B cell (primary cell): ENCODE measurements around the gene OTUD5.

Source experiments
- EZH2 ChIP-seq: IDR thresholded peaks from 2 replicates; pipeline ENCODE4 v1.6.1; 2012; ENCODE audit warnings: borderline replicate concordance, low read depth, mild to moderate bottlenecking, moderate library complexity, low read length; ENCODE audit not compliant: insufficient read depth, poor library complexity, severe bottlenecking
- TF ChIP-seq, protein P1 (sequence below): fragments of 200-600 bp; IDR thresholded peaks from one replicate; pipeline ENCODE4 v1.8.0; 2022; ENCODE audit warnings: antibody characterized with exemption, mild to moderate bottlenecking

DNA sequence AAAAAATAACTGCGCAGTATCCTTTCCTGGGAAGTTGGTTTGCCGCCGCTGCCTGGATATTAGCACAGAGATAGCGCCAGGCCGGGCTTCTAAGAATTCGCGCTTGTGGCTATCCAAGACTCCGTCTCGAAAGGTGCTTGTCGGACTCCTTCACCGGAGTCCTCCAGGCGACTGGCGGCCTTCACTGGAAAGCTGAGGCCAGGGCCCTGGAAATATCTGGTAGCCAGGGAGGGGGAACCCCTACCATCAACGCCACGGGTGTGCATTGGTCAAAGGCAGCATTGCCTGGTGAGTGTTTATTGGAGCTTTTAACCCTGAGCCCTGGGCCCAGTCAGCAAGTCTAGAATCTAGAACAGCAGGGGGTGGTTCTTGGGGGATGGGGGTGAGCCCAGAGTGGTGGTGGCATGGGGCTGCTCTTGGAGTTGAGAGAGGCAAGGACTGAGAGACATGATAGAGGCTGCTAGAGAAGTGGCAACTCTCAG, 38.0 kb downstream of the OTUD5 start:
- TF ChIP-seq, protein P1, sequence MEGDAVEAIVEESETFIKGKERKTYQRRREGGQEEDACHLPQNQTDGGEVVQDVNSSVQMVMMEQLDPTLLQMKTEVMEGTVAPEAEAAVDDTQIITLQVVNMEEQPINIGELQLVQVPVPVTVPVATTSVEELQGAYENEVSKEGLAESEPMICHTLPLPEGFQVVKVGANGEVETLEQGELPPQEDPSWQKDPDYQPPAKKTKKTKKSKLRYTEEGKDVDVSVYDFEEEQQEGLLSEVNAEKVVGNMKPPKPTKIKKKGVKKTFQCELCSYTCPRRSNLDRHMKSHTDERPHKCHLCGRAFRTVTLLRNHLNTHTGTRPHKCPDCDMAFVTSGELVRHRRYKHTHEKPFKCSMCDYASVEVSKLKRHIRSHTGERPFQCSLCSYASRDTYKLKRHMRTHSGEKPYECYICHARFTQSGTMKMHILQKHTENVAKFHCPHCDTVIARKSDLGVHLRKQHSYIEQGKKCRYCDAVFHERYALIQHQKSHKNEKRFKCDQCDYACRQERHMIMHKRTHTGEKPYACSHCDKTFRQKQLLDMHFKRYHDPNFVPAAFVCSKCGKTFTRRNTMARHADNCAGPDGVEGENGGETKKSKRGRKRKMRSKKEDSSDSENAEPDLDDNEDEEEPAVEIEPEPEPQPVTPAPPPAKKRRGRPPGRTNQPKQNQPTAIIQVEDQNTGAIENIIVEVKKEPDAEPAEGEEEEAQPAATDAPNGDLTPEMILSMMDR, result no peak
- TF ChIP-seq EZH2, result no peak
